ENCODE measurements around the gene ADAMTS19.
"Not testable (repeated sequence)": the region's sequence is repeated elsewhere in the genome, so short reads cannot be mapped to it uniquely, and the experiment has no call there.

ADAMTS19 gene, protein sequence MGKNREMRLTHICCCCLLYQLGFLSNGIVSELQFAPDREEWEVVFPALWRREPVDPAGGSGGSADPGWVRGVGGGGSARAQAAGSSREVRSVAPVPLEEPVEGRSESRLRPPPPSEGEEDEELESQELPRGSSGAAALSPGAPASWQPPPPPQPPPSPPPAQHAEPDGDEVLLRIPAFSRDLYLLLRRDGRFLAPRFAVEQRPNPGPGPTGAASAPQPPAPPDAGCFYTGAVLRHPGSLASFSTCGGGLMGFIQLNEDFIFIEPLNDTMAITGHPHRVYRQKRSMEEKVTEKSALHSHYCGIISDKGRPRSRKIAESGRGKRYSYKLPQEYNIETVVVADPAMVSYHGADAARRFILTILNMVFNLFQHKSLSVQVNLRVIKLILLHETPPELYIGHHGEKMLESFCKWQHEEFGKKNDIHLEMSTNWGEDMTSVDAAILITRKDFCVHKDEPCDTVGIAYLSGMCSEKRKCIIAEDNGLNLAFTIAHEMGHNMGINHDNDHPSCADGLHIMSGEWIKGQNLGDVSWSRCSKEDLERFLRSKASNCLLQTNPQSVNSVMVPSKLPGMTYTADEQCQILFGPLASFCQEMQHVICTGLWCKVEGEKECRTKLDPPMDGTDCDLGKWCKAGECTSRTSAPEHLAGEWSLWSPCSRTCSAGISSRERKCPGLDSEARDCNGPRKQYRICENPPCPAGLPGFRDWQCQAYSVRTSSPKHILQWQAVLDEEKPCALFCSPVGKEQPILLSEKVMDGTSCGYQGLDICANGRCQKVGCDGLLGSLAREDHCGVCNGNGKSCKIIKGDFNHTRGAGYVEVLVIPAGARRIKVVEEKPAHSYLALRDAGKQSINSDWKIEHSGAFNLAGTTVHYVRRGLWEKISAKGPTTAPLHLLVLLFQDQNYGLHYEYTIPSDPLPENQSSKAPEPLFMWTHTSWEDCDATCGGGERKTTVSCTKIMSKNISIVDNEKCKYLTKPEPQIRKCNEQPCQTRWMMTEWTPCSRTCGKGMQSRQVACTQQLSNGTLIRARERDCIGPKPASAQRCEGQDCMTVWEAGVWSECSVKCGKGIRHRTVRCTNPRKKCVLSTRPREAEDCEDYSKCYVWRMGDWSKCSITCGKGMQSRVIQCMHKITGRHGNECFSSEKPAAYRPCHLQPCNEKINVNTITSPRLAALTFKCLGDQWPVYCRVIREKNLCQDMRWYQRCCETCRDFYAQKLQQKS

GRCh38 chr5:129459777-129460671, at the start of gene ADAMTS19:
TSS of gene ADAMTS19 (plus strand) at chr5:129460298. CDS start at chr5:129460392, 94 bp downstream.
- DNase-seq: no peak

- no peak for DNase-seq
Observed at GRCh38 chr5:129410488-129410887, 49.6 kb upstream of the ADAMTS19 start.

GRCh38 chr5:129412721-129413120, 47.4 kb upstream of the ADAMTS19 start:
- no peak for DNase-seq

DNA sequence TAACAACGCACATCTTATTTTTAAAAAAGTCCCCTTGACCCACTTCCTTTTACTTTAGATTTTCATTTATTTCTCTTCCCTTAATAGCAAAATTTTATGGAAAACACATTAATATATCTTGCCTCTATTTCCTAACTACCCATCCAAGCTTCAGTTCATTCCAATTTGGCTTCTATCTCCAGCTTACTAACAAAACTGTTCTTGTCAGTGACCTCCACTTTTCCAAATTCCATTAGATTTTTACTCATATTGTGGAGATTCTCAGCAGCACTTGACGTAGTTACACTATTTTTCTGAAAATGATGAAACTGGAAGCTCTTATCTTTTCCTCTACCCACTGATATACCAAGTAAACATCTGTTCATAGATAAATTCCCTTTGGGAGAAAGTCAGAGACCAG, 46.5 kb upstream of the ADAMTS19 start:
- DNase-seq: no peak

- DNase-seq: no peak
Observed at GRCh38 chr5:129419292-129419691, 40.8 kb upstream of the ADAMTS19 start.

GRCh38 chr5:129425031-129425430, 35.1 kb upstream of the ADAMTS19 start:
- DNase-seq: no peak

GRCh38 chr5:129426071-129426470, 34.0 kb upstream of the ADAMTS19 start:
- no peak for DNase-seq

GRCh38 chr5:129428636-129429035, 31.5 kb upstream of the ADAMTS19 start:
- not testable (repeated sequence) for DNase-seq

- no peak for DNase-seq
Observed at GRCh38 chr5:129431406-129431805, 28.7 kb upstream of the ADAMTS19 start.

- DNase-seq: no peak
Observed at GRCh38 chr5:129438322-129438721, 21.8 kb upstream of the ADAMTS19 start.

DNA sequence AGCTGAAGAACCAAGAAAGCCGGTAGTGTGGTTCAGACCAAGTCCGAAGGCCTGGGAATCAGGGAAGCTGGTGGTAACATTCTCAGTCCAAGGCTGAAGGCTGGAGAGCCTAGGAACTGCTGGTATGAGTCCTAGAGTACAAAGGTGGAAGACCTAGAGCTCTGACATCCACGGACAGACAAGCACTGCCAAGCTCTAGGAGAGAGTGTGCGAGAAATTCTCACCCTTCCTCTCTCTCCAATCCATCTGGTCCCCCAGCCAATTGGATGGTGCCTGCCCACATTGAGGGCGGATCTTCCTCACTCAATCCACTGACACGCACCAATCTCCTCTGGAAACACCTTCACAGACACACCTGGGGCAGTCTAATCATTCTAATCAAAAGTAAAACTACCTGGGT, 19.7 kb upstream of the ADAMTS19 start:
- no peak for DNase-seq

- no peak for DNase-seq
Observed at GRCh38 chr5:129441096-129441495, 19.0 kb upstream of the ADAMTS19 start.

DNA sequence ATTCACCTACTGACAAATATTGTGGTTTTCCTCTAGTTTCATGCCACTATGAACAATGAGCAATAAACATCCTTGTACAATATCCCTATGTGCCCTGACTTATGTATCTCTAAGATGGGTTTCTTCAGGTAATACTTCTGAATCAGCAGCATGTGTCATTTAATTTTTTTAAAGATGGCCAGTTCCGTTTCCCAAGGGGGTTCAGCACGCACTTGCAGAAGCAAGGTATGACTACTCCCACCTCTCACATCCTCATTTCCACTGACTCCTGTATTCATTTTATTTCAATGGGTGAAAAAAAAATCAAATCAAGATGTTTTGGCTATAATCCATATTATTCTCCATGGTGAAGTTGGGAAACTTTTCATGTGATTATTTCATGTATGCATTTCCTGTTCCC, 14.7 kb upstream of the ADAMTS19 start:
- no peak for DNase-seq

GRCh38 chr5:129447968-129448367, 12.1 kb upstream of the ADAMTS19 start:
- no peak for DNase-seq

GRCh38 chr5:129448654-129449053, 11.4 kb upstream of the ADAMTS19 start:
- no peak for DNase-seq

DNA sequence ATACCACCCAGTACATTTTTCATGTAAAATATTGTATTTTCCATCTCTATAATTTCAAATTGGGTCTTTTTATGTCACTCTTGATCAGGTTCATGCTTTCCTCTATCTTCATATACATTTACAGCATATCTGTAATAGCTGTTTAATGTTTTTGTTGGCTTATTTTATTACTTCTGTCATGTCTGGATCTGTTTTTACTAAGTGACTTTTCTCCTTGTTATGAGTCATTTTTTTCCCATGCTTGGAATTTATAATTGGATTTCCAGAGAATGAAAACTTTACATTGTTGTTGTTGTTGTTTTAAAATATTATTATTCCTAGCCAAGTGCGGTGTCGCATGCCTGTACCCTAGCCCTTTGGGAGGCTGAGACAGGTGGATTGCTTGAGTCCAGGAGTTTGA, 5.6 kb upstream of the ADAMTS19 start:
- no peak for DNase-seq

- no peak for DNase-seq
Observed at GRCh38 chr5:129459450-129459776, 685 bp upstream of the ADAMTS19 start.

GRCh38 chr5:129460672-129460935, 506 bp downstream of the ADAMTS19 start:
- no peak for DNase-seq

DNA sequence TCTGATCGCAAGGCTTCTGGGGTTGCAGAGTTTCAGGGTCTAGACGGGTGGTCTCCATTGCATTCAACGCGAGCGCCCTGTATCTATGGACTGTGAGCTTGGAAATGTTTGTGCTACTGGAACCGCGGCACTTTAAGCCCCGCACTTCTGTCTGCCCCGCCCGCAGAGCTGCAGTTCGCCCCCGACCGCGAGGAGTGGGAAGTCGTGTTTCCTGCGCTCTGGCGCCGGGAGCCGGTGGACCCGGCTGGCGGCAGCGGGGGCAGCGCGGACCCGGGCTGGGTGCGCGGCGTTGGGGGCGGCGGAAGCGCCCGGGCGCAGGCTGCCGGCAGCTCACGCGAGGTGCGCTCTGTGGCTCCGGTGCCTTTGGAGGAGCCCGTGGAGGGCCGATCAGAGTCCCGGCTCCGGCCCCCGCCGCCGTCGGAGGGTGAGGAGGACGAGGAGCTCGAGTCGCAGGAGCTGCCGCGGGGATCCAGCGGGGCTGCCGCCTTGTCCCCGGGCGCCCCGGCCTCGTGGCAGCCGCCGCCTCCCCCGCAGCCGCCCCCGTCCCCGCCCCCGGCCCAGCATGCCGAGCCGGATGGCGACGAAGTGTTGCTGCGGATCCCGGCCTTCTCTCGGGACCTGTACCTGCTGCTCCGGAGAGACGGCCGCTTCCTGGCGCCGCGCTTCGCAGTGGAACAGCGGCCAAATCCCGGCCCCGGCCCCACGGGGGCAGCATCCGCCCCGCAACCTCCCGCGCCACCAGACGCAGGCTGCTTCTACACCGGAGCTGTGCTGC, 1.0 kb downstream of the ADAMTS19 start:
- no peak for DNase-seq

DNA sequence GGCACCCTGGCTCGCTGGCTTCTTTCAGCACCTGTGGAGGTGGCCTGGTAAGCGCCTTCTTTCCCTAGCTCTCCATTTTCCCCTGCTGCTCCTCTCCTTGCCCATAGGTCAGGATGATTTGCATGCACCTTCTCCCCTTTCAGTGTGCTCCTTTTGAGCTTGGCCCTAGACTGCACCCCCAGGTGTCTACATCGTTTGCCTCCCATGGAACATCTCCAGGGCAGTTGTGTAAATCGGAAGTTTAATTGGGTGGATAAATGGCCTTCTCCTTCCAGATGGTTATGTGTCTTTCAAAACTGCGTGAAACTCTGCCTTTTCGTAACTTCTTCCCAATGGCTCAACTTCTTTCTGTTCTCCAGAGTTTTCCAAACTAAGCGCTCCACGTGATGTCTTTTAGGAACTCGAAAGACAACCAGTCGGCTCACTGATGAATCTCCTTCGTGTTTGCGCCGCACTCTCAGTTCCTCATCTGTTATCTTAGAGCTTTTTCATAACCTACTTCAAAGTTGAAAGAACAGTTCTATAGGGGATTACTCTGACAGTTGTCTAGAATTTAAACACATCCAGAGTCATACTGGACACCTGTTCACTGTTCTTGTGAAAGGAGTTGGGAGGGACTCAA, 1.7 kb downstream of the ADAMTS19 start:
- DNase-seq: no peak

DNA sequence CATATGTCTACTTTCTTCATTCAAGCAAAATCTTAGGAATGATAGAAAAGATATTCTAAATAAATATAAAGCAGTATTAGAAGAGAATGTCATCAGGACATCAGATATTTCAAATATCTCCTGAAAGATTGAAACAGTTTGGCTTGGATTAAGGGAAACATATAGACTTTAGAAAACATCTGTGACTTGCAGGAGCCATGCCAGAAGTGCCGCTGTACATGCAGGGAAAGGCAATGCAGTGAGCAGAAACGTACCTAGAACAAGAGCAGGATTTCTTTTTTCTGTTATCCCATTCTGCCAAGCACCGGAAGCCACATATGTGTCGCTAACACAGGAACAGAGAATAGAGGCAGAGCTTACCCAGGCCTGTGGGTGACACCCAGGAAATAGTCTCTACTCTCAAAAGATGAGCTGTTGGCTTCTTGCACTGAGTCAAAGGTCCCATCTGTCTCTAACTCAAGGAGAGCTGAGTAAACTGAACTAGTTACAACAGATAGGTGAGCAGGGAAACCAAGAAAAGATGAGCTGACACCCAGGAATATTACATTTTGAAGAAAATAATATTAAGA, 5.8 kb downstream of the ADAMTS19 start:
- DNase-seq: no peak

All from DMS79 treated with DMSO at 0.1 percent for 48 hours (cell line).